A673 (cell line): ENCODE results near the gene VTI1A. TPM values are rescaled to one million over a fixed set of nuclear protein-coding genes. Genes with fewer than 3 reads are reported as not detected.
"Not testable (repeated sequence)": the region's sequence is repeated elsewhere in the genome, so short reads cannot be mapped to it uniquely, and the experiment has no call there.

Experiments used
- BruUV-seq: library from RNA; stranded (reverse); fragments of 400-500 nt; replicated peaks from 2 replicates; lab custom pipeline; 2021; lab: Mats Ljungman, UMichigan
- CTCF ChIA-PET: fragments of 300-600 bp; sonication (Branson Sonifier 250); formaldehyde crosslinking; loops from one replicate; lab custom pipeline; 2022; ENCODE audit warnings: antibody characterized with exemption; lab: Charles Lee
- POLR2A ChIA-PET: fragments of 300-600 bp; sonication (Branson Sonifier 250); formaldehyde crosslinking; loops from one replicate; lab custom pipeline; 2022; ENCODE audit warnings: antibody characterized with exemption; ENCODE audit not compliant: low non-redundant PET; lab: Charles Lee
- DNase-seq: peaks from one replicate; pipeline ENCODE4 v3.0.0-alpha.2; 2015; ENCODE audit warnings: low spot score
- H3K27ac ChIP-seq: fragments of 200-600 bp; sonication (generic); 2 replicates; pipeline ENCODE4 v1.5.1; 2016; ENCODE audit warnings: mixed run types, low read depth, mild to moderate bottlenecking, mixed read lengths, antibody characterized with exemption, low read length; ENCODE audit not compliant: poor library complexity, severe bottlenecking
- H3K27me3 ChIP-seq: fragments of 200-600 bp; sonication (generic); replicated peaks from 2 replicates; pipeline ENCODE4 v1.6.1; 2017; ENCODE audit warnings: mixed run types, low read depth, mild to moderate bottlenecking, mixed read lengths, antibody characterized with exemption, low read length; ENCODE audit not compliant: insufficient read depth, poor library complexity
- H3K36me3 ChIP-seq: fragments of 200-600 bp; sonication (generic); 2 replicates; pipeline ENCODE4 v1.6.1; 2016; ENCODE audit warnings: mixed run types, mild to moderate bottlenecking, mixed read lengths, antibody characterized with exemption, low read length; ENCODE audit not compliant: insufficient read depth, poor library complexity, severe bottlenecking
- H3K4me1 ChIP-seq: fragments of 200-600 bp; sonication (generic); 2 replicates; pipeline ENCODE4 v1.6.1; 2017; ENCODE audit warnings: mixed run types, mild to moderate bottlenecking, mixed read lengths, antibody characterized with exemption, low read length; ENCODE audit not compliant: insufficient read depth, poor library complexity, severe bottlenecking
- H3K4me3 ChIP-seq: fragments of 200-600 bp; sonication (generic); 2 replicates; pipeline ENCODE4 v1.5.1; 2016; ENCODE audit warnings: low read depth, mixed run types, mild to moderate bottlenecking, mixed read lengths, low read length; ENCODE audit not compliant: poor library complexity, severe bottlenecking
- H3K9me3 ChIP-seq: fragments of 200-600 bp; sonication (generic); 2 replicates; pipeline ENCODE4 v1.6.1; 2016; ENCODE audit warnings: mixed run types, low read depth, mild to moderate bottlenecking, mixed read lengths, antibody characterized with exemption, low read length; ENCODE audit not compliant: poor library complexity, severe bottlenecking
- EZH2 ChIP-seq: fragments of 200-600 bp; sonication (generic); IDR thresholded peaks from 2 replicates; pipeline ENCODE4 v1.6.1; 2017; ENCODE audit warnings: borderline replicate concordance, low read depth, mild to moderate bottlenecking, mixed read lengths, antibody characterized with exemption, low read length; ENCODE audit not compliant: poor library complexity, severe bottlenecking
- intact Hi-C: fragments of 100-400 bp; cut with micrococcal nuclease; formaldehyde crosslinking; loops from one replicate; pipeline ENCODE4 v1.10.0; 2022; ENCODE audit not compliant: unreplicated experiment
- total RNA-seq: library from RNA; stranded (reverse); gene quantifications from 2 replicates; pipeline ENCODE4 v1.2.3, GENCODE V29; 2021
- TF ChIP-seq, protein P1 (sequence below): fragments of 300-800, 200-600 bp; sonication (generic); conservative IDR thresholded peaks from 2 replicates; pipeline ENCODE4 v1.5.1; 2017; ENCODE audit warnings: low read depth, mild to moderate bottlenecking, antibody characterized with exemption, low read length, moderate library complexity, mixed read lengths

VTI1A gene
- total RNA-seq, 1 experiment from 2014 or later: 38.7 TPM

DNA sequence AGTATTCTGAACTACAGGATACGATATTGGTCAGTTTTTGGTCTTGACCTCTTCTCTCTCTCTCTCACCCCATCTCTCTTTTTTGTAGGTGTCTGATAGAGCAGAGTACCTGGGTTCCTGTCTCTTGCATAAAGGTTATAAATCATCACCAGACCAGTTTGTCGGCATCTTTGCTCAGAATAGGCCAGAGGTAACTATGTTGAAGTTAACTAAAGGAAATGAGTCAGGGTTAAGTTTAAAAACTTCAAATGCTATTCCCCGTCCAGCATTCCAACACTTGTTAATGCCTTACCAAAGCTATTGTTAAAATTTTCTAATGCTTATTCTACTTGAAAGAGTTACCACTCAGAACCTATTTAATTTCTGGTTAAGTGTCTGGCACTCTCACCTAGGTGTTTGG lies 42.4 kb upstream of the VTI1A start:
- CTCF ChIA-PET: interaction anchor here (0.6 kb wide), 1 partner anchor 89 kb away, joined by 3 read pairs; no protein-coding TSS in a partner anchor
- intact Hi-C loops: no loop called here
- no peak overlapping the region for H3K27ac ChIP-seq
- no peak for TF ChIP-seq EZH2
- TF ChIP-seq, protein P1, sequence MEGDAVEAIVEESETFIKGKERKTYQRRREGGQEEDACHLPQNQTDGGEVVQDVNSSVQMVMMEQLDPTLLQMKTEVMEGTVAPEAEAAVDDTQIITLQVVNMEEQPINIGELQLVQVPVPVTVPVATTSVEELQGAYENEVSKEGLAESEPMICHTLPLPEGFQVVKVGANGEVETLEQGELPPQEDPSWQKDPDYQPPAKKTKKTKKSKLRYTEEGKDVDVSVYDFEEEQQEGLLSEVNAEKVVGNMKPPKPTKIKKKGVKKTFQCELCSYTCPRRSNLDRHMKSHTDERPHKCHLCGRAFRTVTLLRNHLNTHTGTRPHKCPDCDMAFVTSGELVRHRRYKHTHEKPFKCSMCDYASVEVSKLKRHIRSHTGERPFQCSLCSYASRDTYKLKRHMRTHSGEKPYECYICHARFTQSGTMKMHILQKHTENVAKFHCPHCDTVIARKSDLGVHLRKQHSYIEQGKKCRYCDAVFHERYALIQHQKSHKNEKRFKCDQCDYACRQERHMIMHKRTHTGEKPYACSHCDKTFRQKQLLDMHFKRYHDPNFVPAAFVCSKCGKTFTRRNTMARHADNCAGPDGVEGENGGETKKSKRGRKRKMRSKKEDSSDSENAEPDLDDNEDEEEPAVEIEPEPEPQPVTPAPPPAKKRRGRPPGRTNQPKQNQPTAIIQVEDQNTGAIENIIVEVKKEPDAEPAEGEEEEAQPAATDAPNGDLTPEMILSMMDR: no peak
- no TSS peak for BruUV-seq
- H3K9me3 ChIP-seq: no peaks in the 10 kb centered on the region
- no peak overlapping the region for H3K4me3 ChIP-seq
- no peak for DNase-seq
- peaks cover 6% of the 10 kb centered on the region for H3K27me3 ChIP-seq
- POLR2A ChIA-PET: no interaction called here
- H3K4me1 ChIP-seq: no peaks in the 10 kb centered on the region
- no peaks in the 10 kb centered on the region for H3K36me3 ChIP-seq

DNA sequence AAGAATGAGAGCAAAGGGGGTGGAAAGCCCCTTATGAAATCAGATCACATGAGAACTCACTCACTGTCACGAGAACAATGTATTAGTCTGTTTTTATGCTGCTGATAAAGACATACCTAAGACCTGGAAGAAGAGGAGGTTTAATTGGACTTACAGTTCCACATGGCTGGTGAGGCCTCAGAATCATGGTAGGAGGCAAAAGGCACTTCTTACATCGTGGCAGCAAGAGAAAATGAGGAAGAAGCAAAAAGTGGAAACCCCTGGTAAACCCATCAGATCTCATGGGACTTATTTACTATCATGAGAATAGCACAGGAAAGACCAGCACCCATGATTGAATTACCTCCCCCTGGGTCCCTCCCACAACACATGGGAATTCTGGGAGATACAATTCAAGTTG lies 40.2 kb upstream of the VTI1A start:
- H3K4me1 ChIP-seq, H3K9me3 ChIP-seq, BruUV-seq, H3K27me3 ChIP-seq, intact Hi-C loops, CTCF ChIA-PET, H3K27ac ChIP-seq, POLR2A ChIA-PET, DNase-seq, H3K36me3 ChIP-seq, H3K4me3 ChIP-seq: not testable (repeated sequence)

DNA sequence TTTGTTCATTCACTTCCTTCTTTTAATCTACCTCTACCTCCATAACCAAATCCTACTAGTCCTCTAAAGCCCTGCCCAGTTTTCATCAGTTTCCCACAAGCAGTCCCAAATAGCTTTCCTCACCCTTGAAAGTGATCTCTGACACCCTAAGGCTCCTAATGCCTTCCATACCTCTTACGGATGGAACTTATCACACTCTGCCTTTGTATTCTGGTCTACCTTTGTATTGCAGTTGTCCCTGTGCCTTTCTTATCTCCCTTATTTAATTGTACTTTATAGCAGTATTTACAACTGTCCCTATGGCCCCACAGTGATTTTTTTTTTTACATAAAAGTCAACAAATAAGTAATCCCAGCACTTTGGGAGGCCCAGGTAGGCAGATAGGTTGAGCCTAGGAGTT lies 39.3 kb upstream of the VTI1A start:
- Histone ChIP-seq H3K9me3 (no peaks in the 10 kb centered on the region), H3K27me3 (peaks cover 6% of the 10 kb centered on the region), H3K4me3 (no peak overlapping the region), H3K36me3 (no peaks in the 10 kb centered on the region), H3K27ac (no peak overlapping the region), H3K4me1 (no peaks in the 10 kb centered on the region)
- DNase-seq: no peak
- intact Hi-C loops: no loop called here
- no TSS peak for BruUV-seq
- ChIA-PET CTCF (interaction anchor here (0.7 kb wide), 1 partner anchor 1019 kb away, joined by 4 read pairs; no protein-coding TSS in a partner anchor), POLR2A (no interaction called here)
- TF ChIP-seq, protein P1: no peak
- no peak for TF ChIP-seq EZH2

DNA sequence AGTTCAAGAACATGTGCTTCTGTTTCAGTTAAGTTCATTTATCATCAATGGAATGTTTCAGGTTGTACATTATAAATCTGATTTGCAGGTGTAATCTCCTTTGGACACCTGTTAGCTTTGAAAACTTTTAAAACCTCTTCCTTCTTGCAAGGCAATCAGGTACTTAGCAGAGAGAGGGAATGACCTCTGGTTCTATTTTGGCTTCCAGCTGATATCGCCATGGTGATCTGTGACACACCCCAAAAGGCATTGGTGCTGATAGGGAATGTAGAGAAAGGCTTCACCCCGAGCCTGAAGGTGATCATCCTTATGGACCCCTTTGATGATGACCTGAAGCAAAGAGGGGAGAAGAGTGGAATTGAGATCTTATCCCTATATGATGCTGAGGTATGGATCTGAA lies 37.7 kb upstream of the VTI1A start:
- peaks cover 6% of the 10 kb centered on the region for H3K27me3 ChIP-seq
- no peak overlapping the region for H3K27ac ChIP-seq
- H3K36me3 ChIP-seq: no peaks in the 10 kb centered on the region
- ChIA-PET CTCF (interaction anchor here (0.6 kb wide), 1 partner anchor 1722 kb away, joined by 4 read pairs; no protein-coding TSS in a partner anchor), POLR2A (no interaction called here)
- intact Hi-C loops: no loop called here
- no peaks in the 10 kb centered on the region for H3K9me3 ChIP-seq
- BruUV-seq: no TSS peak
- TF ChIP-seq, protein P1: no peak
- no peak for TF ChIP-seq EZH2
- no peak overlapping the region for H3K4me3 ChIP-seq
- DNase-seq: no peak
- H3K4me1 ChIP-seq: no peaks in the 10 kb centered on the region
